A673 (cell line): Measurements from ENCODE around the gene MTNR1A. TPM values are rescaled to one million over a fixed set of nuclear protein-coding genes. Genes with fewer than 3 reads are reported as not detected.

Experiments
- BruUV-seq: library from RNA; stranded (reverse); fragments of 400-500 nt; replicated peaks from 2 replicates; lab custom pipeline; 2021; lab: Mats Ljungman, UMichigan
- CTCF ChIA-PET: fragments of 300-600 bp; sonication (Branson Sonifier 250); formaldehyde crosslinking; loops from one replicate; lab custom pipeline; 2022; ENCODE audit warnings: antibody characterized with exemption; lab: Charles Lee
- POLR2A ChIA-PET: fragments of 300-600 bp; sonication (Branson Sonifier 250); formaldehyde crosslinking; loops from one replicate; lab custom pipeline; 2022; ENCODE audit warnings: antibody characterized with exemption; ENCODE audit not compliant: low non-redundant PET; lab: Charles Lee
- DNase-seq: peaks from one replicate; pipeline ENCODE4 v3.0.0-alpha.2; 2015; ENCODE audit warnings: low spot score
- H3K27ac ChIP-seq: fragments of 200-600 bp; sonication (generic); 2 replicates; pipeline ENCODE4 v1.5.1; 2016; ENCODE audit warnings: mixed run types, low read depth, mild to moderate bottlenecking, mixed read lengths, antibody characterized with exemption, low read length; ENCODE audit not compliant: poor library complexity, severe bottlenecking
- H3K27me3 ChIP-seq: fragments of 200-600 bp; sonication (generic); replicated peaks from 2 replicates; pipeline ENCODE4 v1.6.1; 2017; ENCODE audit warnings: mixed run types, low read depth, mild to moderate bottlenecking, mixed read lengths, antibody characterized with exemption, low read length; ENCODE audit not compliant: insufficient read depth, poor library complexity
- H3K36me3 ChIP-seq: fragments of 200-600 bp; sonication (generic); 2 replicates; pipeline ENCODE4 v1.6.1; 2016; ENCODE audit warnings: mixed run types, mild to moderate bottlenecking, mixed read lengths, antibody characterized with exemption, low read length; ENCODE audit not compliant: insufficient read depth, poor library complexity, severe bottlenecking
- H3K4me1 ChIP-seq: fragments of 200-600 bp; sonication (generic); 2 replicates; pipeline ENCODE4 v1.6.1; 2017; ENCODE audit warnings: mixed run types, mild to moderate bottlenecking, mixed read lengths, antibody characterized with exemption, low read length; ENCODE audit not compliant: insufficient read depth, poor library complexity, severe bottlenecking
- H3K4me3 ChIP-seq: fragments of 200-600 bp; sonication (generic); 2 replicates; pipeline ENCODE4 v1.5.1; 2016; ENCODE audit warnings: low read depth, mixed run types, mild to moderate bottlenecking, mixed read lengths, low read length; ENCODE audit not compliant: poor library complexity, severe bottlenecking
- H3K9me3 ChIP-seq: fragments of 200-600 bp; sonication (generic); 2 replicates; pipeline ENCODE4 v1.6.1; 2016; ENCODE audit warnings: mixed run types, low read depth, mild to moderate bottlenecking, mixed read lengths, antibody characterized with exemption, low read length; ENCODE audit not compliant: poor library complexity, severe bottlenecking
- CTCF ChIP-seq: fragments of 300-800, 200-600 bp; sonication (generic); conservative IDR thresholded peaks from 2 replicates; pipeline ENCODE4 v1.5.1; 2017; ENCODE audit warnings: low read depth, mild to moderate bottlenecking, antibody characterized with exemption, low read length, moderate library complexity, mixed read lengths
- EZH2 ChIP-seq: fragments of 200-600 bp; sonication (generic); IDR thresholded peaks from 2 replicates; pipeline ENCODE4 v1.6.1; 2017; ENCODE audit warnings: borderline replicate concordance, low read depth, mild to moderate bottlenecking, mixed read lengths, antibody characterized with exemption, low read length; ENCODE audit not compliant: poor library complexity, severe bottlenecking
- intact Hi-C: fragments of 100-400 bp; cut with micrococcal nuclease; formaldehyde crosslinking; loops from one replicate; pipeline ENCODE4 v1.10.0; 2022; ENCODE audit not compliant: unreplicated experiment
- total RNA-seq: library from RNA; stranded (reverse); gene quantifications from 2 replicates; pipeline ENCODE4 v1.2.3, GENCODE V29; 2021

The MTNR1A gene
- total RNA-seq, 1 experiment from 2014 or later: 1.2 TPM

- BruUV-seq: no TSS peak
- Histone ChIP-seq H3K9me3 (peaks cover 20% of the 10 kb centered on the region), H3K27me3 (no peaks in the 10 kb centered on the region), H3K36me3 (peaks cover 9% of the 10 kb centered on the region), H3K27ac (no peak overlapping the region), H3K4me3 (no peak overlapping the region), H3K4me1 (peaks cover 7% of the 10 kb centered on the region)
- TF ChIP-seq CTCF: no peak
- TF ChIP-seq EZH2: no peak
- intact Hi-C loops: no loop called here
- ChIA-PET POLR2A (interaction anchor here (0.5 kb wide), 1 partner anchor 100 kb away, joined by 3 read pairs; no protein-coding TSS in a partner anchor), CTCF (no interaction called here)
- DNase-seq: no peak
Observed at GRCh38 chr4:186499467-186499866, 55.9 kb downstream of the MTNR1A start.

- Histone ChIP-seq H3K36me3 (peaks cover 26% of the 10 kb centered on the region), H3K4me3 (no peak overlapping the region), H3K4me1 (peaks cover 7% of the 10 kb centered on the region), H3K27ac (no peak overlapping the region), H3K27me3 (no peaks in the 10 kb centered on the region), H3K9me3 (peaks cover 30% of the 10 kb centered on the region)
- CTCF ChIA-PET: no interaction called here
- intact Hi-C loops: no loop called here
- no peak for DNase-seq
- POLR2A ChIA-PET: no interaction called here
- BruUV-seq: no TSS peak
- no peak for TF ChIP-seq EZH2
- no peak for TF ChIP-seq CTCF
Observed at GRCh38 chr4:186497043-186497442, 58.3 kb downstream of the MTNR1A start.

- ChIA-PET POLR2A (no interaction called here), CTCF (no interaction called here)
- DNase-seq: no peak
- BruUV-seq: no TSS peak
- Histone ChIP-seq H3K27ac (no peak overlapping the region), H3K4me1 (no peaks in the 10 kb centered on the region), H3K4me3 (no peak overlapping the region), H3K27me3 (no peaks in the 10 kb centered on the region), H3K9me3 (peaks cover 42% of the 10 kb centered on the region), H3K36me3 (peaks cover 35% of the 10 kb centered on the region)
- intact Hi-C loops: no loop called here
- TF ChIP-seq EZH2: no peak
- no peak for TF ChIP-seq CTCF
Observed at GRCh38 chr4:186494496-186494895, 60.9 kb downstream of the MTNR1A start.
